H1 (cell line): ENCODE results near the gene ABI3BP. TPM values are rescaled to one million over a fixed set of nuclear protein-coding genes. Genes with fewer than 3 reads are reported as not detected.

Experiments
- CTCF ChIA-PET: fragments of 300-600 bp; sonication (Branson Sonifier 250); formaldehyde crosslinking; loops from one replicate; lab custom pipeline; 2021; ENCODE audit not compliant: partially characterized antibody; lab: Charles Lee
- POLR2A ChIA-PET: fragments of 300-600 bp; sonication (Branson Sonifier 250); formaldehyde crosslinking; loops from one replicate; lab custom pipeline; 2021; ENCODE audit warnings: inconsistent platforms; ENCODE audit not compliant: partially characterized antibody; lab: Charles Lee
- DNase-seq, 2 experiments: peaks; one replicate each; pipeline versions ENCODE4 v3.0.0 to v3.0.0-alpha.2; 2010 to 2022; ENCODE audit warnings: low spot score in 2 of 2, low read depth in 1 of 2, mixed read lengths in 1 of 2
- FAIRE-seq: peaks from 2 replicates; lab custom pipeline; 2011; peaks lifted over from hg19 to GRCh38; lab: Jason Lieb, UNC
- H2AFZ ChIP-seq: 2 replicates; pipeline ENCODE4 v1.8.1; 2012; ENCODE audit warnings: low read length, inconsistent platforms
- H2AK5ac ChIP-seq: 2 replicates; pipeline ENCODE4 v1.6.1; 2013; ENCODE audit warnings: low read depth, low read length
- H2BK120ac ChIP-seq: replicated peaks from 2 replicates; pipeline ENCODE3; 2013; ENCODE audit warnings: low read depth, low read length, inconsistent platforms
- H2BK12ac ChIP-seq: 2 replicates; pipeline ENCODE4 v1.6.1; 2013; ENCODE audit warnings: low read depth, low read length
- H2BK15ac ChIP-seq: 2 replicates; pipeline ENCODE4 v1.6.1; 2013; ENCODE audit warnings: low read length
- H2BK20ac ChIP-seq: 2 replicates; pipeline ENCODE4 v1.6.1; 2013; ENCODE audit warnings: low read length
- H2BK5ac ChIP-seq: 2 replicates; pipeline ENCODE4 v1.6.1; 2013; ENCODE audit warnings: low read depth, low read length
- H3K14ac ChIP-seq: 2 replicates; pipeline ENCODE4 v1.6.1; 2013; ENCODE audit warnings: inconsistent platforms; ENCODE audit not compliant: insufficient read length
- H3K18ac ChIP-seq: 2 replicates; pipeline ENCODE4 v1.6.1; 2013; ENCODE audit warnings: low read length; ENCODE audit errors: extremely low read depth
- H3K23ac ChIP-seq: 2 replicates; pipeline ENCODE4 v1.6.1; 2013; ENCODE audit warnings: inconsistent platforms; ENCODE audit not compliant: insufficient read length
- H3K23me2 ChIP-seq: 2 replicates; pipeline ENCODE4 v1.6.1; 2013; ENCODE audit warnings: low read depth, low read length
- H3K27ac ChIP-seq: 2 replicates; pipeline ENCODE4 v1.6.1; 2011; ENCODE audit warnings: low read depth, low read length, inconsistent platforms
- H3K27me3 ChIP-seq, 4 experiments: replicated peaks in 1 of 4; 1 replicate in 1 of 4; 2 replicates in 3 of 4; pipeline versions ENCODE4 v1.6.1 to v1.8.1; 2011 to 2013; ENCODE audit warnings: low read length in 3 of 4, mild to moderate bottlenecking in 3 of 4, inconsistent platforms in 2 of 4, mixed read lengths in 2 of 4, moderate library complexity in 1 of 4; ENCODE audit not compliant: control insufficient read depth in 3 of 4, insufficient read depth in 3 of 4; ENCODE audit errors: extremely low read depth in 1 of 4
- H3K36me3 ChIP-seq, 4 experiments: 2 replicates each; pipeline versions ENCODE4 v1.6.1 to v1.8.1; 2011 to 2013; ENCODE audit warnings: mild to moderate bottlenecking in 4 of 4, low read length in 3 of 4, moderate library complexity in 2 of 4, control low read depth in 1 of 4, inconsistent platforms in 1 of 4; ENCODE audit not compliant: insufficient read depth in 4 of 4, control insufficient read depth in 2 of 4
- H3K4ac ChIP-seq: replicated peaks from 2 replicates; pipeline ENCODE3; 2013; ENCODE audit warnings: low read length, low read depth, mixed read lengths, inconsistent platforms; ENCODE audit not compliant: insufficient read length
- H3K4me1 ChIP-seq, 4 experiments: replicated peaks in 1 of 4; 1 replicate in 1 of 4; 2 replicates in 3 of 4; pipeline versions ENCODE4 v1.6.1 to v1.8.1; 2011 to 2013; ENCODE audit warnings: low read length in 3 of 4, inconsistent platforms in 2 of 4, mixed read lengths in 1 of 4; ENCODE audit not compliant: insufficient read depth in 4 of 4, control insufficient read depth in 3 of 4
- H3K4me2 ChIP-seq, 2 experiments: 2 replicates each; pipeline versions ENCODE4 v1.6.1 to v1.8.1; 2011 to 2013; ENCODE audit warnings: low read depth in 2 of 2, low read length in 2 of 2, control low read depth in 1 of 2, inconsistent platforms in 1 of 2, mild to moderate bottlenecking in 1 of 2; ENCODE audit not compliant: insufficient read depth in 1 of 2
- H3K4me3 ChIP-seq, 4 experiments: fragments of 200-600, 300-600 bp in 1 of 4; sonication (generic), shearing (Covaris generic), sonication (Bioruptor Twin) in 1 of 4; 2 replicates each; pipeline versions ENCODE4 v1.5.1 to v1.8.1; 2011 to 2016; ENCODE audit warnings: low read length in 4 of 4, low read depth in 3 of 4, control low read depth in 2 of 4, inconsistent platforms in 2 of 4, mild to moderate bottlenecking in 2 of 4, mixed read lengths in 1 of 4, moderate library complexity in 1 of 4; ENCODE audit not compliant: insufficient read depth in 2 of 4; ENCODE audit errors: extremely low read depth in 1 of 4
- H3K56ac ChIP-seq: replicated peaks from 2 replicates; pipeline ENCODE3; 2013; ENCODE audit warnings: low read depth, mild to moderate bottlenecking, mixed read lengths, low read length, inconsistent platforms; ENCODE audit not compliant: insufficient read length
- H3K79me1 ChIP-seq: 2 replicates; pipeline ENCODE4 v1.6.1; 2013; ENCODE audit warnings: low read depth, low read length, control low read depth
- H3K79me2 ChIP-seq, 2 experiments: 2 replicates each; pipeline versions ENCODE4 v1.6.1 to v1.8.1; 2012 to 2013; ENCODE audit warnings: low read length in 2 of 2, mild to moderate bottlenecking in 2 of 2, inconsistent platforms in 1 of 2; ENCODE audit not compliant: insufficient read depth in 2 of 2, control insufficient read depth in 1 of 2
- H3K9ac ChIP-seq, 4 experiments: replicated peaks in 1 of 4; 1 replicate in 1 of 4; 2 replicates in 3 of 4; pipeline versions ENCODE4 v1.6.1 to v1.8.1; 2011 to 2013; ENCODE audit warnings: low read depth in 3 of 4, low read length in 3 of 4, control low read depth in 2 of 4, mild to moderate bottlenecking in 2 of 4, moderate library complexity in 2 of 4, inconsistent platforms in 1 of 4; ENCODE audit errors: extremely low read depth in 1 of 4
- H3K9me3 ChIP-seq, 2 experiments: 2 replicates each; pipeline versions ENCODE4 v1.6.1 to v1.8.1; 2012 to 2013; ENCODE audit warnings: mild to moderate bottlenecking in 2 of 2, moderate library complexity in 2 of 2, control low read depth in 1 of 2, inconsistent platforms in 1 of 2, low read depth in 1 of 2, low read length in 1 of 2, mixed read lengths in 1 of 2; ENCODE audit not compliant: insufficient read depth in 2 of 2
- H4K20me1 ChIP-seq, 2 experiments: replicated peaks in 1 of 2; 2 replicates each; pipeline versions ENCODE3 to v1.8.1; 2011 to 2013; ENCODE audit warnings: inconsistent platforms in 2 of 2, low read length in 2 of 2, mild to moderate bottlenecking in 1 of 2; ENCODE audit not compliant: insufficient read depth in 2 of 2, control insufficient read depth in 1 of 2
- H4K5ac ChIP-seq: 2 replicates; pipeline ENCODE4 v1.6.1; 2013; ENCODE audit warnings: low read length, low read depth, mixed read lengths, inconsistent platforms; ENCODE audit not compliant: insufficient read length
- H4K8ac ChIP-seq: 2 replicates; pipeline ENCODE4 v1.8.0; 2013; ENCODE audit warnings: mild to moderate bottlenecking, moderate library complexity, low read length, inconsistent platforms; ENCODE audit not compliant: insufficient read depth; ENCODE audit errors: extremely low read depth
- H4K91ac ChIP-seq: replicated peaks from 2 replicates; pipeline ENCODE3; 2013; ENCODE audit warnings: low read length, mixed read lengths, inconsistent platforms; ENCODE audit not compliant: insufficient read length
- CBX8 ChIP-seq: fragments of 300-800, 300-1000 bp; sonication (generic); IDR thresholded peaks from 2 replicates; pipeline ENCODE4 v1.7.1; 2016; ENCODE audit warnings: low read depth, low read length, borderline replicate concordance
- CEBPB ChIP-seq: IDR thresholded peaks from 2 replicates; pipeline ENCODE4 v1.6.1; 2012; ENCODE audit warnings: low read depth, low read length
- CTBP2 ChIP-seq: IDR thresholded peaks from 2 replicates; pipeline ENCODE4 v1.7.0; 2011; ENCODE audit warnings: borderline replicate concordance, mild to moderate bottlenecking, moderate library complexity, mixed read lengths, low read length; ENCODE audit not compliant: insufficient read depth, insufficient read length
- KDM1A ChIP-seq: fragments of 200-600, 300-600 bp; sonication (generic); IDR thresholded peaks from 2 replicates; pipeline ENCODE4 v1.7.1; 2016; ENCODE audit warnings: mild to moderate bottlenecking, low read length, borderline replicate concordance
- NANOG ChIP-seq: IDR thresholded peaks from 2 replicates; pipeline ENCODE4 v1.6.1; 2011; ENCODE audit warnings: low read length, low read depth, mild to moderate bottlenecking, inconsistent platforms; ENCODE audit not compliant: insufficient read depth, poor library complexity, severe bottlenecking
- POLR2AphosphoS5 ChIP-seq: IDR thresholded peaks from 2 replicates; pipeline ENCODE4 v1.6.1; 2011; ENCODE audit warnings: low read depth, low read length
- RFX5 ChIP-seq: IDR thresholded peaks from 2 replicates; pipeline ENCODE4 v1.6.1; 2011; ENCODE audit warnings: low read depth, low read length, improper control_type of control experiment, borderline replicate concordance
- SIN3A ChIP-seq, 2 experiments: IDR thresholded peaks in 1 of 2; conservative IDR thresholded peaks in 1 of 2; 2 replicates each; pipeline ENCODE4 v1.6.1; 2011 to 2012; ENCODE audit warnings: low read length in 2 of 2, improper control_type of control experiment in 1 of 2, low read depth in 1 of 2, mild to moderate bottlenecking in 1 of 2
- SP2 ChIP-seq: IDR thresholded peaks from 2 replicates; pipeline ENCODE4 v1.6.1; 2012; ENCODE audit warnings: mild to moderate bottlenecking, low read length, inconsistent platforms
- SP4 ChIP-seq: IDR thresholded peaks from 2 replicates; pipeline ENCODE4 v1.6.1; 2012; ENCODE audit warnings: low read length, inconsistent platforms
- SUZ12 ChIP-seq: fragments of 200-600 bp; sonication (generic); IDR thresholded peaks from 2 replicates; pipeline ENCODE4 v1.6.1; 2012; ENCODE audit warnings: mild to moderate bottlenecking, inconsistent platforms, low read length, moderate library complexity, mixed read lengths
- USF2 ChIP-seq: IDR thresholded peaks from 2 replicates; pipeline ENCODE4 v1.6.1; 2011; ENCODE audit warnings: low read length, improper control_type of control experiment
- YY1 ChIP-seq: IDR thresholded peaks from 2 replicates; pipeline ENCODE4 v1.6.1; 2011; ENCODE audit warnings: low read depth, mild to moderate bottlenecking, low read length
- WGBS, 2 experiments: shearing (Covaris generic) in 1 of 2; methylation state at CpG; one replicate each; pipeline versions ENCODE4 v1.1.6 to v1.1.7; 2013 to 2015; ENCODE audit warnings: low lambda C conversion rate in 2 of 2, mixed read lengths in 2 of 2, inconsistent platforms in 1 of 2, low coverage in 1 of 2, missing lambda C conversion rate in 1 of 2; ENCODE audit not compliant: insufficient replicate concordance in 2 of 2, insufficient coverage in 1 of 2, insufficient read length in 1 of 2; ENCODE audit errors: extremely low coverage in 1 of 2, missing lambda C conversion rate in 1 of 2; 5-methylcytosine and 5-hydroxymethylcytosine counted together
- polyA plus RNA-seq, 7 experiments: library from polyadenylated mRNA; depleted of rRNA in 3 of 7; stranded (reverse) in 5 of 7; unstranded in 2 of 7; fragments of >200 nt in 5 of 7; fragments of 200-250 nt in 2 of 7; gene quantifications; 1 replicate in 5 of 7; 2 replicates in 1 of 7; 4 replicates in 1 of 7; pipeline versions ENCODE4 v1.2.1 to v1.2.3, GENCODE V29; 2011 to 2013; ENCODE audit warnings: missing spikeins in 2 of 7, mixed read lengths in 2 of 7
- total RNA-seq: library from RNA; stranded (reverse); fragmentation: NEBNext Ultra II Directional; extraction: Animal tissue kit (Norgen Biotek cat#: 25700); gene quantifications from 2 replicates; pipeline ENCODE4 v1.2.1, GENCODE V29; 2021

The ABI3BP gene
- total and polyA plus RNA-seq, 2 of the 8 experiments (the other 6 are each of a cell fraction or from before 2014, with no cell fraction given): 0.08 to 0.32 TPM

- POLR2A ChIA-PET: no interaction called here
- Histone ChIP-seq H2BK20ac (no peak overlapping the region), H3K56ac (no peak overlapping the region), H4K20me1 (no peaks in the 10 kb centered on the region), H2AFZ (no peak overlapping the region), H3K14ac (no peak overlapping the region), H2BK12ac (no peak overlapping the region), H3K23ac (no peak overlapping the region), H3K4me1 (no peaks in the 10 kb centered on the region), H3K9ac (no peak overlapping the region), H3K9me3 (no peaks in the 10 kb centered on the region), H3K23me2 (no peaks in the 10 kb centered on the region), H3K4me2 (no peak overlapping the region), H4K5ac (no peak overlapping the region), H3K4ac (no peak overlapping the region), H4K8ac (no peak overlapping the region), H4K91ac (no peak overlapping the region), H3K18ac (no peak overlapping the region), H3K36me3 (no peaks in the 10 kb centered on the region), H2BK15ac (no peak overlapping the region), H3K27ac (no peak overlapping the region), H2AK5ac (no peak overlapping the region), H3K27me3 (peaks cover 0 to 1% (median 0%) of the 10 kb centered on the region in 4 experiments; a peak in 1 of 7 replicates), H3K79me1 (no peaks in the 10 kb centered on the region), H2BK5ac (no peak overlapping the region), H3K4me3 (no peak overlapping the region), H3K79me2 (no peaks in the 10 kb centered on the region), H2BK120ac (no peak overlapping the region)
- CTCF ChIA-PET: no interaction called here
- 89% methylated on average over 2 of the region's 2 CpGs; no CpG with 5 or more reads in 1 of the 2 experiments for WGBS, 2 experiments
- no peak for FAIRE-seq
- no peak for DNase-seq
- TF ChIP-seq YY1: no peak
- TF ChIP-seq SP2: no peak
- no peak for TF ChIP-seq KDM1A
- TF ChIP-seq CBX8: no peak
- TF ChIP-seq NANOG: no peak
- TF ChIP-seq SP4: no peak
- no peak for TF ChIP-seq SIN3A (conservative IDR thresholded peaks at IDR 0.05 in 1 of 2, IDR thresholded peaks at IDR 0.05 in 1 of 2; ENCODE audit: low read depth in 1 of 2, low read length in 2 of 2)
- TF ChIP-seq SUZ12: no peak
- no peak for TF ChIP-seq POLR2AphosphoS5
- TF ChIP-seq CEBPB: no peak
- no peak for TF ChIP-seq CTBP2
- TF ChIP-seq RFX5: no peak
- no peak for TF ChIP-seq USF2
These were observed 213.1 kb downstream of the ABI3BP start for GRCh38 chr3:100780071-100780622.
